Endothelial cell of umbilical vein (primary cell): ENCODE measurements around the gene LMTK3. TPM values are rescaled to one million over a fixed set of nuclear protein-coding genes. Genes with fewer than 3 reads are reported as not detected.

ENCODE experiments used
- BruUV-seq: library from RNA; stranded (reverse); fragments of 400-500 nt; replicated peaks from 2 replicates; lab custom pipeline; 2021; lab: Mats Ljungman, UMichigan
- CTCF ChIA-PET: fragments of 300-600, 350-600 bp; sonication (Branson Sonifier 250); formaldehyde crosslinking; loops from one replicate; lab custom pipeline; 2021; ENCODE audit warnings: antibody characterized with exemption, inconsistent platforms; lab: Charles Lee
- POLR2A ChIA-PET: fragments of 300-600, 350-600 bp; sonication (Branson Sonifier 250); formaldehyde crosslinking; loops from one replicate; lab custom pipeline; 2021; ENCODE audit warnings: antibody characterized with exemption, inconsistent platforms; lab: Charles Lee
- DNase-seq: peaks from one replicate; pipeline ENCODE4 v3.0.0-alpha.2; 2011; ENCODE audit warnings: low read depth, low spot score
- FAIRE-seq: peaks from 2 replicates; lab custom pipeline; 2011; peaks lifted over from hg19 to GRCh38; lab: Jason Lieb, UNC
- H2AFZ ChIP-seq: 2 replicates; pipeline ENCODE4 v1.6.0; 2012; ENCODE audit warnings: low read depth, low read length, control low read depth, inconsistent platforms
- H3K27ac ChIP-seq: 2 replicates; pipeline ENCODE4 v1.5.1; 2011; ENCODE audit warnings: low read depth, mild to moderate bottlenecking, control low read depth, low read length, moderate library complexity; ENCODE audit not compliant: insufficient read depth
- H3K27me3 ChIP-seq, 2 experiments: 2 replicates each; pipeline versions ENCODE4 v1.6.0 to v1.6.1; 2011; ENCODE audit warnings: low read length in 2 of 2, mixed read lengths in 1 of 2; ENCODE audit not compliant: control insufficient read depth in 2 of 2, insufficient read depth in 2 of 2
- H3K36me3 ChIP-seq, 2 experiments: 2 replicates in 1 of 2; 3 replicates in 1 of 2; pipeline ENCODE4 v1.5.1; 2011; ENCODE audit warnings: low read length in 2 of 2, mild to moderate bottlenecking in 1 of 2, moderate library complexity in 1 of 2; ENCODE audit not compliant: control insufficient read depth in 2 of 2, insufficient read depth in 2 of 2; ENCODE audit errors: extremely low read depth in 1 of 2
- H3K4me1 ChIP-seq: 3 replicates; pipeline ENCODE4 v1.5.1; 2011; ENCODE audit warnings: mild to moderate bottlenecking, low read length; ENCODE audit not compliant: control insufficient read depth, insufficient read depth; ENCODE audit errors: extremely low read depth
- H3K4me2 ChIP-seq: 2 replicates; pipeline ENCODE4 v1.6.1; 2011; ENCODE audit warnings: low read length, control low read depth, mixed read lengths; ENCODE audit not compliant: insufficient read depth
- H3K4me3 ChIP-seq, 3 experiments: fragments of 200-600 bp in 1 of 3; sonication (generic), shearing (Covaris generic) in 1 of 3; replicated peaks in 1 of 3; 2 replicates each; pipeline ENCODE4 v1.5.1; 2011 to 2016; ENCODE audit warnings: control low read depth in 3 of 3, low read length in 3 of 3, mild to moderate bottlenecking in 2 of 3, inconsistent platforms in 1 of 3, low read depth in 1 of 3, moderate library complexity in 1 of 3; ENCODE audit not compliant: insufficient read depth in 1 of 3
- H3K79me2 ChIP-seq: 2 replicates; pipeline ENCODE4 v1.6.0; 2012; ENCODE audit warnings: low read length, inconsistent platforms; ENCODE audit not compliant: control insufficient read depth, insufficient read depth
- H3K9ac ChIP-seq: replicated peaks from 2 replicates; pipeline ENCODE3; 2011; ENCODE audit warnings: low read length, control low read depth; ENCODE audit not compliant: insufficient read depth; ENCODE audit errors: extremely low read depth
- H3K9me1 ChIP-seq: replicated peaks from 3 replicates; pipeline ENCODE4 v1.6.0; 2011; ENCODE audit warnings: mild to moderate bottlenecking, low read length; ENCODE audit not compliant: control insufficient read depth, insufficient read depth; ENCODE audit errors: extremely low read depth
- H3K9me3 ChIP-seq: replicated peaks from 2 replicates; pipeline ENCODE4 v1.5.1; 2012; ENCODE audit warnings: low read length, inconsistent platforms; ENCODE audit not compliant: control insufficient read depth, insufficient read depth
- H4K20me1 ChIP-seq: replicated peaks from 2 replicates; pipeline ENCODE3; 2011; ENCODE audit warnings: mild to moderate bottlenecking, low read length; ENCODE audit not compliant: control insufficient read depth, insufficient read depth; ENCODE audit errors: extremely low read depth
- EZH2 ChIP-seq: IDR thresholded peaks from 2 replicates; pipeline ENCODE4 v1.6.1; 2012; ENCODE audit warnings: borderline replicate concordance, low read depth, mild to moderate bottlenecking, moderate library complexity, low read length, inconsistent platforms; ENCODE audit not compliant: severe bottlenecking
- FOS ChIP-seq: IDR thresholded peaks from 2 replicates; pipeline ENCODE4 v1.6.1; 2011; ENCODE audit warnings: mild to moderate bottlenecking, low read length, moderate library complexity, borderline replicate concordance; ENCODE audit not compliant: insufficient read depth
- GATA2 ChIP-seq: IDR thresholded peaks from 2 replicates; pipeline ENCODE4 v1.7.0; 2011; ENCODE audit warnings: low read depth, mild to moderate bottlenecking, moderate library complexity, mixed read lengths, low read length; ENCODE audit not compliant: insufficient read length, insufficient read depth
- JUN ChIP-seq: IDR thresholded peaks from 2 replicates; pipeline ENCODE4 v1.6.1; 2011; ENCODE audit warnings: borderline replicate concordance, low read depth; ENCODE audit not compliant: insufficient read length, insufficient read depth
- MYC ChIP-seq: IDR thresholded peaks from one replicate; pipeline ENCODE4 v1.6.1; 2011; ENCODE audit warnings: mild to moderate bottlenecking, low read depth, low read length
- POLR2A ChIP-seq: IDR thresholded peaks from 2 replicates; pipeline ENCODE4 v1.6.1; 2012; ENCODE audit warnings: low read depth, mild to moderate bottlenecking, control low read depth, low read length
- dilution Hi-C: fragments of 300-500 bp; cut with MboI; formaldehyde crosslinking; loops from one replicate; pipeline ENCODE4 v1.15.0; 2019; ENCODE audit warnings: low sequenced_read_pairs; ENCODE audit not compliant: extremely low pct_ligation_motif_present
- intact Hi-C: fragments of 100-400 bp; cut with micrococcal nuclease; formaldehyde crosslinking; loops from one replicate; pipeline ENCODE4 v1.10.0; 2022
- polyA plus RNA-seq, 4 experiments: library from polyadenylated mRNA; depleted of rRNA in 3 of 4; stranded (reverse) in 3 of 4; unstranded in 1 of 4; fragments of >200 nt; gene quantifications; 2 replicates each; pipeline versions ENCODE4 v1.2.1 to v1.2.3, GENCODE V29; 2011 to 2012; ENCODE audit warnings: missing spikeins in 1 of 4
- total RNA-seq: library from RNA; stranded (reverse); gene quantifications from 2 replicates; pipeline ENCODE4 v1.2.3, GENCODE V29; 2021
- TF ChIP-seq, protein P1 (sequence below): IDR thresholded peaks from 2 replicates; pipeline ENCODE4 v1.6.1; 2011; ENCODE audit not compliant: insufficient read depth, insufficient read length

The LMTK3 gene
- total and polyA plus RNA-seq, 2 donors (not counting 3 experiments of a cell fraction or from before 2014, with no cell fraction given) = 0.11 to 0.14 TPM

- Histone ChIP-seq H3K9me1 (no peaks in the 10 kb centered on the region), H3K9me3 (no peaks in the 10 kb centered on the region), H3K27ac (no peak overlapping the region), H2AFZ (no peak overlapping the region), H3K9ac (no peak overlapping the region), H3K4me3 (no peak overlapping the region), H3K27me3 (no peaks in the 10 kb centered on the region), H3K4me1 (no peaks in the 10 kb centered on the region), H3K4me2 (no peak overlapping the region), H3K36me3 (no peaks in the 10 kb centered on the region), H3K79me2 (no peaks in the 10 kb centered on the region), H4K20me1 (no peaks in the 10 kb centered on the region)
- BruUV-seq = no TSS peak
- no peak for TF ChIP-seq EZH2
- TF ChIP-seq FOS = no peak
- no peak for TF ChIP-seq GATA2
- no peak for TF ChIP-seq MYC
- no peak for TF ChIP-seq JUN
- FAIRE-seq (no peak), DNase-seq (no peak)
- ChIA-PET POLR2A (no interaction called here), CTCF (interaction anchor here (1.2 kb wide), 1 partner anchor 16 kb away, joined by 5 read pairs; no protein-coding TSS in a partner anchor)
- dilution Hi-C loops (no loop called here), intact Hi-C loops (no loop called here)
Observed at GRCh38 chr19:48461651-48461981, 50.0 kb downstream of the LMTK3 start.

DNA sequence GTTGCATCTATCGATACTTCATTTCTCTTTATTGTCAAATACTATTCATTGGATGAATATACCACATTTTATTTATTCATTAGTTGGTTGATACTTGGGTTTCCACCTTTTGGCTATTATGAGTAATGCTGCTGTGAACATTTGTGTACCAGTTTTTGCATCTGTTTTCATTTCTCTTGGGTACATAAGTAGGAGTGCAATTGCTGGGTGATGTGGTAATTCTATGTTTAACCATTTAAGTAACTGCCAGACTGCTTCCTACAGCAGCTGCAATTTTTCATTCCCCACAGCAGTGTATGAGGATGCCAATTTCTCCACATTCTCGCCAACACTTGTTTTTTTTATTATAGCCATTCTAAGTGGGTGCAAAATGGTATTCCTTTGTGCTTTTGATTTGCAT is 53.6 kb downstream of the LMTK3 start:
- dilution Hi-C loops = no loop called here
- no peak for TF ChIP-seq GATA2
- no peak for TF ChIP-seq POLR2A
- TF ChIP-seq, protein P1, sequence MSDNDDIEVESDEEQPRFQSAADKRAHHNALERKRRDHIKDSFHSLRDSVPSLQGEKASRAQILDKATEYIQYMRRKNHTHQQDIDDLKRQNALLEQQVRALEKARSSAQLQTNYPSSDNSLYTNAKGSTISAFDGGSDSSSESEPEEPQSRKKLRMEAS = no peak
- no peak for TF ChIP-seq EZH2
- CTCF ChIA-PET = no interaction called here

More for the DNA sequence above, 53.6 kb downstream of the LMTK3 start:
- Histone ChIP-seq H2AFZ (no peak overlapping the region), H3K27ac (no peak overlapping the region), H3K9me1 (no peaks in the 10 kb centered on the region), H3K9me3 (no peaks in the 10 kb centered on the region), H3K36me3 (peaks cover 2 to 11% of the 10 kb centered on the region in 2 experiments), H3K27me3 (no peaks in the 10 kb centered on the region), H3K9ac (no peak overlapping the region), H3K4me3 (no peak overlapping the region), H4K20me1 (no peaks in the 10 kb centered on the region), H3K4me1 (no peaks in the 10 kb centered on the region), H3K79me2 (peaks cover 1% of the 10 kb centered on the region), H3K4me2 (no peak overlapping the region)
- no peak for DNase-seq
- no TSS peak for BruUV-seq
- intact Hi-C loops = no loop called here
- FAIRE-seq = no peak
- POLR2A ChIA-PET = no interaction called here
